ENCODE measurements around the gene TTLL11.

DNA sequence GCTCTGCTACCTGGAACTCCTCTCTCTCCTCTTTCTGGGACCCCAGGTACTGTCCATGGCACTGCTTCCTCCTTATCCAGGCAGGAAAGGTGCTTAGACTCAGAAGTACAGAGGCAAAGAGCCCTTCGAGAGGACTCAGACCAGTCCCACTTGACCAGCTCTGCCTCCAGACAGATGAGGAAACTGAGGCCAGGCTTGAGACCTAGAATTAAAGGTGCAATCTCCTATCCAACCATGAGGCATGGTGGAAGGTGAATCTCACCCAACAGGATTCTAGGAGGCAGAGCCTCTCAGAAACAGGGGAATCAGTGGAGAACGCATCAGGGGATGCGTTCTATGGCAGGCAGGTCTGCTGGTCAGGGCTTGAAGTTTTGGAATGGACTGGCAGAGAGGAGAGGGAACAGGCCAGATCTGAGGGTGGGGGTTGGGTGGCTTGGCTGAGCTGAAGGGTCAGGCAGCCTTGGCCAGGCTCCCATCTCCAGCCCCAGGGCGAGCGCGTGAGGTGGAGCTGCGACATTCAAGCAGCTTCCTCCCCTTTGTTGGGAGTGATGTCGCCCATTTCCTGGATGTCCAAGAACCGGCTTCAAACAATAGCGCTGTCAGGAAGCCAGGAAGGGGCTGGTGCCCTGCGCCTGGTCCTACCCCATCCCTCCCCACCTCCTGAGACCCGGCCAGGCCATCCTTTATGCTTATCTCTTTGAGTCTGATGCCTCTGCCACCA is 40.3 kb upstream of the TTLL11 start:
- TF ChIP-seq, protein P1, sequence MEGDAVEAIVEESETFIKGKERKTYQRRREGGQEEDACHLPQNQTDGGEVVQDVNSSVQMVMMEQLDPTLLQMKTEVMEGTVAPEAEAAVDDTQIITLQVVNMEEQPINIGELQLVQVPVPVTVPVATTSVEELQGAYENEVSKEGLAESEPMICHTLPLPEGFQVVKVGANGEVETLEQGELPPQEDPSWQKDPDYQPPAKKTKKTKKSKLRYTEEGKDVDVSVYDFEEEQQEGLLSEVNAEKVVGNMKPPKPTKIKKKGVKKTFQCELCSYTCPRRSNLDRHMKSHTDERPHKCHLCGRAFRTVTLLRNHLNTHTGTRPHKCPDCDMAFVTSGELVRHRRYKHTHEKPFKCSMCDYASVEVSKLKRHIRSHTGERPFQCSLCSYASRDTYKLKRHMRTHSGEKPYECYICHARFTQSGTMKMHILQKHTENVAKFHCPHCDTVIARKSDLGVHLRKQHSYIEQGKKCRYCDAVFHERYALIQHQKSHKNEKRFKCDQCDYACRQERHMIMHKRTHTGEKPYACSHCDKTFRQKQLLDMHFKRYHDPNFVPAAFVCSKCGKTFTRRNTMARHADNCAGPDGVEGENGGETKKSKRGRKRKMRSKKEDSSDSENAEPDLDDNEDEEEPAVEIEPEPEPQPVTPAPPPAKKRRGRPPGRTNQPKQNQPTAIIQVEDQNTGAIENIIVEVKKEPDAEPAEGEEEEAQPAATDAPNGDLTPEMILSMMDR (IDR thresholded peaks at IDR 0.05) = no peak
- no peak for TF ChIP-seq POLR2A (IDR thresholded peaks at IDR 0.05)

Measured in right lobe of liver (tissue), 4 donors.